D721Med (cell line): Measurements from ENCODE around the gene VANGL2.

Experiments used
- DNase-seq: peaks from one replicate; pipeline ENCODE4 v3.0.0; 2011; ENCODE audit warnings: low spot score; ENCODE audit not compliant: insufficient read length
- FAIRE-seq: peaks from 2 replicates; lab custom pipeline; 2011; peaks lifted over from hg19 to GRCh38; lab: Jason Lieb, UNC
- CTCF ChIP-seq: IDR thresholded peaks from 2 replicates; pipeline ENCODE4 v1.5.1; 2012; ENCODE audit warnings: mild to moderate bottlenecking, control low read depth; ENCODE audit not compliant: insufficient read depth; ENCODE audit errors: missing control alignments

The VANGL2 gene

GRCh38 chr1:160400646-160401486 is 502 bp downstream of the VANGL2 start:
- no peak for TF ChIP-seq CTCF
- no peak for DNase-seq
- FAIRE-seq, result no peak

GRCh38 chr1:160401487-160401805 is 1.1 kb downstream of the VANGL2 start:
- no peak for FAIRE-seq
- no peak for TF ChIP-seq CTCF
- no peak for DNase-seq

GRCh38 chr1:160402001-160402795 is 1.8 kb downstream of the VANGL2 start:
- FAIRE-seq (no peak), DNase-seq (no peak)
- no peak for TF ChIP-seq CTCF

GRCh38 chr1:160403244-160403643 is 2.9 kb downstream of the VANGL2 start:
- FAIRE-seq, result no peak
- TF ChIP-seq CTCF, result no peak
- no peak for DNase-seq

GRCh38 chr1:160404094-160404493 is 3.7 kb downstream of the VANGL2 start:
- FAIRE-seq (no peak), DNase-seq (no peak)
- TF ChIP-seq CTCF, result no peak

- no peak for FAIRE-seq
- DNase-seq, result no peak
- TF ChIP-seq CTCF, result no peak
Observed at GRCh38 chr1:160405331-160405877, 5.0 kb downstream of the VANGL2 start.
